ENCODE results near the gene INPP5A.

Gene INPP5A

GRCh38 chr10:132518572-132519381, 18.8 kb upstream of the INPP5A start:
- TF ChIP-seq GATA1 (IDR thresholded peaks at IDR 0.05; ENCODE audit: low read depth, low read length), result no peak
- TF ChIP-seq POLR2A (IDR thresholded peaks at IDR 0.05; ENCODE audit: low read length), result no peak
- no peak for DNase-seq

DNA sequence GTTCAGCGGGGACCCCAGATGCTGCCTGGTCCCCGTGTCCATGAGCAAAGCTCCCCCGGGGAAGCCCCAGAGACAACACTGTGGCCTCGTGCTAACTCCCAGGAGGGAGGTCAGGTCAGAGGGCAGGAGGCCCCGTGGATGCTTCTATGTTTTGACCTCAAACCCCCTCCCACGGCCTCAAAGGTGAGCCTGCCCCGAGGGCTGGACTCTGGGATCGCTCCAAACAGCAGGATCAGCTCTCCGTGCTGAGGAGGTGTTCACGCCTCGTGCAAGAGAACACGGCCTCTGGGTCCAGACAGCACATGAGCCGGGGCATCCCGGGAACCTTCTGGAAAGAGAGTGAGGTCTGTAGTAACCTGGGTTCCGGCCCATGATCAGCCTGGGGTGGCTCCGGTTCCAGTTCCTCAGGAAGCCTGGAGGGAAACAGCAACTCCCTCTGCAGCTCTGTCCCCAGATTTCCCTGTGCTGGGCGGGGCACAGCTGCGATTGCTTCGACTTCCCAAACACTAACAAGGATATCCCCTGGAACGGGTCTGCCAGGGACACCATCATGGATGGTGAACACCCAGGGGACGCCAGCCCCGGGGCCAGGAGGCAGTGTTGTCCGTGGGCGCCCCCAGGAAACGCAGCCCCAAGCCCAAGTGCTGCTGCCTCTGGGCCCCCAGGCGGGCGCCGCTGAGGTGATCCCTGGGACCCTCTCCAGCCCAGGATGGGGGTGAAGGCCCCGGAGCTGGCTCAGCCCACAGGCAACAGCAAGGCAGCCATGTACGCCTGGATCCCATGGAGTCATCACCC, 18.0 kb upstream of the INPP5A start:
- TF ChIP-seq GATA1 (IDR thresholded peaks at IDR 0.05; ENCODE audit: low read depth, low read length) (no peak), POLR2A (IDR thresholded peaks at IDR 0.05; ENCODE audit: low read length) (no peak)
- DNase-seq, result no peak

DNA sequence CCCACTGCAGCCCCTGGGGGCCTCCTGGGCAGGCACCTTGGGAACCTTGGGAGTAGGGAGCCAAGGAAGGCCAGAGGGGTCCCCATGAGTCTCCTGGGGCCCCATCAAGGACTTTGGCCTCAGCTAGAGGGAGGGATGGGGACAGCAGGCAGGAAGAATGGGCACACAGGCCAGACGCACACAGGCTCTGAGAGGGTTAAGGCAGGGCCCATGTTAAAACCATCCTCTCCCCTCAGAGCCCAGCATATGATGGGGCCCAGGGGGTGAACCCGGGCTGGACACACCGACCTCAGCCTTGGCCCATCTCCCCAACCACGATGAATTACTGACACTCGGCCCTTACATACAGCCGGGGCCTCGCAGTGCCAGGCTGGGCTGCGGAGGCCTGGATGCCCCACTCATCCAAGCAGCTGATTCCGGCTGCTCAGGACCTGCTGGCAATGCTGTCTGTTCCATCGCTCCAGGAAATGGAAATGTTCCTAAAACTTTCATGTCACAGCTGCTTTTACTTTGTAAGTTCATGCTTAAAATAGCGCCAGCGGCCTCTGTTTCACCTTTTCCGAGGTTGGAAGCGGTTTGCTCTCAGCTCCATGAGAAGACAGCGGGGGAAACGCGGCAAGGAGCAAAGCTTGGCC, 17.3 kb upstream of the INPP5A start:
- no peak for DNase-seq

DNA sequence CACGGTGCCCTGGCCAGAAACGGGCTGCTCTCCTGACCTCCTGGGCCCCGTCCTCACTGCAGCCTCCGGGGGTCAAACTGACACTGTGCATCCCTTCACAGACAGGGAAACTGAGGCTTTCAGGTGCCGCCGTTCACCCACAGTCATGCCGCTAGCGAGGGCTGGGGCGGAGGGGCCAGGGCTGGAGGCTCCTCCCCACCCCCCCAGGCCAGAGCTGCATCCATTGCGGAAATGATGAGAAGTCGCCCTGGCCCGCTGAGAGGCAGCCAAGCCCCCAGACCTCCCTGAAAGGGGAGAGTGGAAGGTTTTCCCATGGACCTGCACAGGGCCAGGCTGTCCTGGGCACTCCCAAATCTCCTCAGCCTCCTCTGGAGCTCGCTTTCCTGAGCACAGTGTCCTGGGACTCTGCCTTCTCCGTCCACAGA, 16.5 kb upstream of the INPP5A start:
- no peak for DNase-seq
- no peak for TF ChIP-seq POLR2A (IDR thresholded peaks at IDR 0.05; ENCODE audit: low read length)
- no peak for TF ChIP-seq GATA1 (IDR thresholded peaks at IDR 0.05; ENCODE audit: low read depth, low read length)

More for the DNA sequence above, 17.3 kb upstream of the INPP5A start:
- TF ChIP-seq POLR2A (IDR thresholded peaks at IDR 0.05; ENCODE audit: low read length) (no peak), GATA1 (IDR thresholded peaks at IDR 0.05; ENCODE audit: low read depth, low read length) (no peak)

- TF ChIP-seq POLR2A (IDR thresholded peaks at IDR 0.05; ENCODE audit: low read length) (no peak), GATA1 (IDR thresholded peaks at IDR 0.05; ENCODE audit: low read depth, low read length) (no peak)
- DNase-seq, result no peak
Observed at GRCh38 chr10:132521466-132522102, 16.0 kb upstream of the INPP5A start.

- TF ChIP-seq GATA1 (IDR thresholded peaks at IDR 0.05; ENCODE audit: low read depth, low read length), result no peak
- no peak for TF ChIP-seq POLR2A (IDR thresholded peaks at IDR 0.05; ENCODE audit: low read length)
- no peak for DNase-seq
Observed at GRCh38 chr10:132522521-132523411, 14.8 kb upstream of the INPP5A start.

GRCh38 chr10:132523561-132524442, 13.8 kb upstream of the INPP5A start:
- TF ChIP-seq POLR2A (IDR thresholded peaks at IDR 0.05; ENCODE audit: low read length), result no peak
- no peak for DNase-seq

DNA sequence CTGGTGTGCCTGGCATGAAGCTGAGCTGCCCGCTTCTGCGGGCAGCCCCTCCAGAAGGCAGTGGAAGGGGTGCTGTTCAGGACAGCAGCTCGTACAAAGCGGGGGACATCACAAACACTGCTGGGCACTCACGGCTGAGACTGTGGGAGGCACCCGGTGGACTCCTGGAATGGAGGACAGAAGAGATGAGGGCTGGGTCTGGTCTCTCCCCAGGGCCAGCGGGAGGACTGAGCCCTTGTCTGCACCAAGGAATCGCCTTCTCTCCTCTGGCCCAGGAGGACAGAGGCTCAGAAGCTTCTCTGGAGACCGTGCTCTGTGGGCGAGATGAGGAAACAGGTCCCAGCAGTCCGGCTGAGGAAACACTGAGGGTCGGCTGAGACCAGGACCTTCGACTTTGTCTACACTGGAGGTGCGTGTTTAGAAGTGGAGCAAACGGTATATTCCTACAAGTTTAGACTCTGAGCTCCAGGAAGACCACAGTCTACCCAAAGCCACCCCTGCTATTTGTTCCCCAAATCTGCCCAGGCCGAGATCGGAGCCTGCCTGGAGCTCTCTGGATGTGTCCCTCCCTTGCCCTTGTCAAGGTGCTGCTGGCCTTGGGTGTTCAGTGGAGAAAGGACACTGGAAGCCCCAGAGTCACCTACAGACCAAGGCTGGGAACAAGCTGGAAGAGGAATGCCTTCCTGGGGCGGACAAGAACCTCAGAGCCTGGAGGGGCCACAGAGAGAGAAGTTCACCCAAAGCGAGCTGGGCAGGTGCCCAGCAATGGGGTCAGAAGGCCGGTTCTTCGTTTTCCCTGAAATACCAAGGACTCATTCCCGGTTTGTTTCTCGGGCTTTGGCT, 12.9 kb upstream of the INPP5A start:
- DNase-seq, result no peak
- TF ChIP-seq GATA1 (IDR thresholded peaks at IDR 0.05; ENCODE audit: low read depth, low read length) (no peak), POLR2A (IDR thresholded peaks at IDR 0.05; ENCODE audit: low read length) (no peak)

- DNase-seq, result no peak
- no peak for TF ChIP-seq GATA1 (IDR thresholded peaks at IDR 0.05; ENCODE audit: low read depth, low read length)
- TF ChIP-seq POLR2A (IDR thresholded peaks at IDR 0.05; ENCODE audit: low read length), result no peak
Observed at GRCh38 chr10:132526676-132527075, 10.9 kb upstream of the INPP5A start.

DNA sequence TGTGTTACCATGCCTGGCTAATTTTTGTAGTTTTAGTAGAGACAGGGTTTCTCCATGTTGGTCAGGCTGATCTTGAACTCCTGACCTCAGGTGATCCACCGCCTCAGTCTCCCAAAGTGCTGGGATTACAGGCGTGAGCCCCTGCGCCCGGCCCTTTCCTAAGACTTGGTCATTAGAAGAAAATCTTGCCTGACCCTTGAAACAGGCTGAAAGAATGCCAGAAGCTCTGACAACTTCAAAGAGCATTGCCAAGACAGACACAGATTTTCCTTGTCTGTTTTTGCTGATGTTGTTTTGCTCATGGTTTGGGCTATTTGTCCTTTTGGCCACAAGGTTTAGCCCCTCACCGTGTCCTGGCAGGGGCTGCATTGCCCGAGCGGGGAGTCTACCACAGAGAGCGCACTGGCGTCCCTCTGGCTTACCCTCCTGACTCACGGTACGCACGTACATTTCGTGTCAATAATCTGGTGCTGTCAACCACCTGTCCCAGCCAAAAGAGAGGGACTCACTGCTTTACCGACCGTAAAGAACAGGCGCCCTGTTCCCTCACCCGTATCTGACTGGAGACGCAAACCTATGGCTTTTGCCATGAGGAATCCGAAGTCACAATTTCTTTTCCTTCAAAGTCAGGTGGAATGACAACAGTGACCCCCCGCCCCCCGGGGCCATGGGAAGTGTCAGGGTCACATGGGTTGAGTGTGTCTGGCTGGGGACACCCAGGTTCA, 10.1 kb upstream of the INPP5A start:
- TF ChIP-seq GATA1 (IDR thresholded peaks at IDR 0.05; ENCODE audit: low read depth, low read length), result no peak
- no peak for TF ChIP-seq POLR2A (IDR thresholded peaks at IDR 0.05; ENCODE audit: low read length)
- no peak for DNase-seq

Data from erythroblast (primary cell).